Activated gamma-delta T cell treated with Interleukin-2 at 50 U/mL for 16 hours (primary cell): Measurements from ENCODE around the gene PTGES3L.

ENCODE experiments used
- DNase-seq: peaks from one replicate; pipeline ENCODE4 v3.0.0-alpha.2; 2020

Gene PTGES3L

DNA sequence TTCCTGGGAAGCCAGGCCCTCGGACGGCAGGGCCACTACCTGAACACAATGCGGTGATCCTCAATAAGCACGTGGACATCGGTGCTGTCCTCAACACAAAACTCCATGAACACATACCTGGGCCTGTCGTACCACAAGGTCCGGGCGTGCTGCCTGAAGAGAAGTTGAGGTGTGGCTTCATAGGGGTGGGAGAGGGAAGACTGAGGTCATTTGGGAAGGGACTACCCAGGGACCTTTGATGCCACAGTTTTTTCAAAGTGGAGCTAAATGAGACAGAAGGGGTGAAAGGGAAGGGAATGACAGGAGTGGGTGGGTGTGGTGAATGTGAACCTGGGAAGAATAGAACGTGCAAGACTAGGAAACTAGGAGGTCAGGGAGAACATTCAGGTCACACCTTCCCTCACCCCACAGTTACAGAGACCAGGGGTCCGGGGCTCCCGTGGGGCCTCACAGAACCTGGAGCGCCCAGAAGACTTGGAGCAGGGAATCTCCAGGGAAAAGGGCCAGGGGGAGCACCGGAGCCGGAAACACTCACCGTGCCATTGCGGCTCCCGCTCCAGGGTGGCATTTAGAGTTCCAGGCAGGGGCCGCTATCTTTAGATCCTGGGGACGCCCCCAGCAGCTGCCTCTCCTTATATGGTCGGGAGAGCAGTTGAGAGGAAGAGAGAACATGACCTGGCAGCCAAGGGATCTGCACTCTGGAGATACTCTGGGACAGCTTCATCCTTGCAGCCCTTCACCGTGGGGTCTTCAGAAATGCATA lies at the start of gene PTGES3L:
Gene PTGES3L, minus strand, starts transcription at position 570 of the 763 bp plus-strand sequence. Its CDS starts 27 bp downstream, at position 543.
- no peak for DNase-seq

DNA sequence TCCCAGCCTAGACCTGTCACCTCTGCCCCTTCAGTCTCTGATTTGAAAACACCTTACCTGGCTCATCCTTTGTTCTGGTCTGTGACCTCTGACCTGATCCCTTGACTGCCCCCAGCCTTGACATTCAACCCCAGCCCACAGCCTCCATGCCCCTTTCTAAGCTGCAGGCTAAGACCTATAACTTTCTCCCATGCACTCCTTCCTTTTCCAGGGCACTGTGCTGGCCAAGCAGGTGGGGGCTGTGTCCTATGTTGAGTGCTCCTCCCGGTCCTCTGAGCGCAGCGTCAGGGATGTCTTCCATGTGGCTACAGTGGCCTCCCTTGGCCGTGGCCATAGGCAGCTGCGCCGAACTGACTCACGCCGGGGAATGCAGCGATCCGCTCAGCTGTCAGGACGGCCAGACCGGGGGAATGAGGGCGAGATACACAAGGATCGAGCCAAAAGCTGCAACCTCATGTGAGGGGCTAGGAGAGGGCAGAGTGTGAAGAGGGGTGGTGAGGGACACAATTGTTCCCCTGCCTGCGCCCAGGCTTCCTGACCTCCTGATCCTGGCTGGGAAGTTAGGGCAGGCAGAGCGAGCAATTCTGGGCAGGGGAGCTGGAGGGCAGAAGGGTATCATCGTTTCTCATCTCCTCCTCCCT lies 48.5 kb upstream of the PTGES3L start:
- DNase-seq: no peak

DNA sequence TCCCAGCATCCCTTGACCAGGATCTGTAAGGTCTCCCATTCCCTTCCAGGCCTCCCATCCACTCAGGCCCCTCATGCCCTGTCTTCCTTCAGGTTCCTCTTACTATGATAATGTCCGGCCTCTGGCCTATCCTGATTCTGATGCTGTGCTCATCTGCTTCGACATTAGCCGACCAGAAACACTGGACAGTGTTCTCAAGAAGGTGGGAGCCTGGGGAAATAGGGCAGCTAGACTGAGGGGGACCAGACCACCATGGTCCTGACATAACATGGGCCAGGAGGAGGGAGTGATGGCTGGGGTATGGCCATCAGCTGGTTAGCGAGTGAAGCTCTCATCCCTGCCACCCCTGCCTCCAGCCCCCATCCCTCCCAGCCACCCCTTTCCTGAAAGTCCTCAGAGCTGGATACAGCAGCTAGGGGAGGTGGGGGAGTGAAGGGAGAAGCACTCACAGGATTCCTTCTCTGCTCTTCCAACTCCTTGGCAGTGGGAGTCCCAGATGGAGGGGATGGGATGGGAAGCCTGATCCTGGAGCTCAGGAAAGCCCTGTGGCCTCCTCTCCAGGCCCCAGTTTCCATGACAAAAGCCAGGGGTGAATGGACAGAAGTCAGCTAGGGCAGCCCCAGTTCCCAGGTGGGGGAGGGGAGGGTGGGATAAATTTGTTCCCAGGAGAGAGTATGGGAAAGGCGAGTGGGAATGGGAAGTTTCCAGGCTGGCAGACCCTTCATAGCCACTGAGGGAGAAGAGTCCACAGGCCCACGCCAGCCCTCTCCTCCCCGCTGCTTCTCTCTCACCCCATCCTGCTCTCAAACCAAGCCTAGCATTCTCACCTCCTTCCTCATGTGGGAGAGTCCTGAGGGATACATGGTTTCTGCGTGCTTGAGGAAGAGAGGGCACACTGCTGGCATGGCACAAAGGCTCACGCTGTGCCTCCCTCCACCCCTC lies 47.5 kb upstream of the PTGES3L start:
- DNase-seq: no peak

DNA sequence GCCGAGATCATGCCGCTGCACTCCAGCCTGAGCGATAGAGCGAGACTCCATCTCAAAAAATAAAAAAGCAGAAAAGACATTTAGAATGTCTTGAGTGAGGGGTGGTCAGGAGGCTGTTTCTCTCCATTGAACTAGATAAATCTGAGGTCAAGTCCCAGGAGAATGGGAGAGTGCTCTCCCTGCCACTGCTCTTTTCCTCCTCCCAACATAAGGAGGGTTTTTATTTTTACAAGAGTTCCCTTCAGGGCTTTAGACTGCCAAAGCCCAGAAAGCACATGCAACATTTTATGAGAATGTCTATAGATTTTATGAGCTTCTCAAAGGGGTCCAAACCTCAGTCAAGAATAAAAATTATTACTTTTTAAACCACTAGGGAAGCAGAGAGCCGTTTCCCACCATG lies 46.7 kb upstream of the PTGES3L start:
- DNase-seq: no peak

DNA sequence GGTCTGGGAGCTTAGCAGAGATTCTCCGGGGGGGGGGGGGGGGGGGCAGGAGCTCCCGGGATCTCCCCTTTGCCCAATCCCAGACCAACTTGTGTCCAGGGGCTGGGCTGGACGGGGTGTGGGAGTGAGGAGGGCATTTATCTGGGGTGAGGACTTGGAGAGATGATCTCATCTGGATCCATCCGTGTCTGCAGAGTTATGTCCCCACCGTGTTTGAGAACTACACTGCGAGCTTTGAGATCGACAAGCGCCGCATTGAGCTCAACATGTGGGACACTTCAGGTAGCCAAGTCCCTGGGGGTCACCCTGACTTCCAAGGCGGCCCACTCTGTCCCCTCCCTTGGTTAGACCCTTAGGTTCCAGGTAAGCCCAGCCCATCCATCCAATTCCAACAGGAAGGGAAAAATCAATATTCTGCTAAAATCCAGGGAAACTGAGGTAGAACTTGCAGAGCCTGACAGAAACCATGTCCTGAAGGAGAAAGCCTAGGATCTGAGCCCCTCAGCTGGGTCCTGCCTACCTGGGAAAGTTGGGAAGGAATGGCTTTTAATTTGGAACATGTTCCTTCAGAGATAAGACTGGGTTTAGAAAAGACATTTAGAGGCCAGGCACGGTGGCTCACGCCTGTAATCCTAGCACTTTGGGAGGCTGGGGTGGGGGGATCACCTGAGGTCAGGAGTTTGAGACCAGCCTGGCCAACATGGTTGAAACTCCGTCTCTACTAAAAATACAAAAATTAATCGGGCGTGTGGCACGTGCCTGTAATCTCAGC lies 46.1 kb upstream of the PTGES3L start:
- no peak for DNase-seq

DNA sequence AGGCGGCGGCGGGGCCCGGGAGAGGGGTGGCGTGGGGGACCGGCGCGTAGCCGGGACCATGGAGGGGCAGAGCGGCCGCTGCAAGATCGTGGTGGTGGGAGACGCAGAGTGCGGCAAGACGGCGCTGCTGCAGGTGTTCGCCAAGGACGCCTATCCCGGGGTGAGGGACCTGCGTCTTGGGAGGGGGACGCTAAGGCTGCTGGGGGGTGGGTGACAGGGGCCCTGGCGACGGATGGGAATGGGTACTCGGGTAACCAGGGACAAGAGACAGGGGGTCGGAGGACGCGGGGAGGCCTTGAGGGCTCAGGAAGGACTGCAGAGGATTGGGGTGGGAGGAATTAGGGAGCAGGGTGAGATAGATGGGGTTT lies 45.4 kb upstream of the PTGES3L start:
- DNase-seq: no peak

DNA sequence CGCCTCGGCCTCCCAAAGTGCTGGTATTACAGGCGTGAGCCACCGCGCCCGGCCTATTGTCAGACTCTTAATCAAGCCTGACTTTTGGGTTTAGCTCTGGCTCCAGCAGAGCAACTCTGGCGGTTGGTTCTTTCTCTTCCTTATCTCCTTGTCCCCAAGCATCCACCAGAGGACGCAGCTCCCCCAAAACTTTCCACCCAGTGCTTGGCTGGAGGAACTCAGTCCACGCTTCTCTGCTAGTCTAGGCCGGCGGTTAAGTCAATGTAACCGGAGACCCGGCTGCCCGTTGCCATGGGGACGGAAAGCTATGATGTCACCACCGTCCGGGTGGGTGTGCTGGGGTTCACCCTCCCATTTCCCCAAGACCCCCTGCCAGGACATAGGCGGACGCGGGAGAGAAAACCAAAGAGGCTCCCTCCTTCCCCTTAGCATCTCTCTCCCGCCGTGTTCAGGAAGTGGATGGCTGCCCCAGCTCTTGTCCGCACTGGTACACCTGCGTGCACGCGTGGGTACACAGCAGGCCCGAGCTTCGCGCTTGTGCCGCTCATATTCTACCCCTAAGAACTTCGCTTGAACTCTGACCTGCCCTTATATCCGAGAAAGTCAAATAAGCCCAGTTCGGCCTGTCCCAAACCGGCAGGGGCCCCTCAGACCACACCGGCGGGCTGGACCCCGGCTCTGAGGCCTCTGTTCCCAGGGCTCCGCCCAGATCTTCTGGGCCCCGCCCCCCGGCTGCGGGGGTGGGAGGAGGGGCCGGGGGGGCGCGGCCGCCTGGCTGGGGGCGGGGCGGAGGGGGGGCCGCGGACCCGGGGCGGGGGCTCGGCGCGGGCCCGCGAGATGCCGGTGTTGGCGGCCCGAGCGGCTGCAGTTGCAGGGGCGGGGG lies 44.8 kb upstream of the PTGES3L start, which contains the start of gene RND2:
Gene RND2, plus strand, starts transcription at position 825 of the 883 bp plus-strand sequence. CDS start 117 bp downstream, outside the sequence.
- DNase-seq: peak; percentile 73

DNA sequence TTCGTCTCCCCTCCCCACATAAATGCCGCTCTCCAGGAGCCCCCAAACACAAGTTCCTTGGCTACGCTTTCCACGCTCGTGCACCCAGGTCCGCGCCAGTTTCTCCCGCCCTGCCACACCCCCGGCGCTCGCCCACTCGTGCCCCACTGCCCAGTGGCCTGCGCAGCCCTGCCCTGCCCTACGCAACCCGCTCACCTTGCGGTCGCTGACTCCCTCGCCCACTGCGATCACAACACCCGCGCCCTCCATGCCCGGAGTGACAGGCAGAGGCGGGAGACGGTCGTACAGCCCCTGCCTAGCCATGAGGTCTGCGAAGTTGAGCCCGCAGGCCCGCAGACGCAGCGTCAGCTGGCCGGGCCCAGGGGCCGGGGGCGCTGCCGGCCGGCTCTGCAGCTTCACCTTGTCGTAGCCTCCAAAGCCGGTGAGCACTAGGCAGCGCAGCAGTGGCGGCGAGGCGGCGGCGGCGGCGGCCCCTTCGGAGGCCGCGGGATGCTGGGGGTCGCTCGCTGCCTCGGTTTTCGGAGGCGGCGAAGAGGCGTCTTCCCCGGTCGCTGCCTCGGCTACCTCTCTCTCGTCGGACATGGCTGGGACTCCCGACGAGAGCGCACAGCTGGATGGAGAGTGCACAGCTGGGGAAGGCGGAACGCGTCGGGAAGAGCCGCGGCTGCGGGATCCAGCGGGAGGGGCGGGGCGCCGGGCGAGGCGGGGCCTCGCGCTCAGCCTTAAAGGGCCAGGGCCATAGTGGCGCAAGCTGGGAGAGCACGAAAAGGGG lies 42.0 kb upstream of the PTGES3L start, which contains the start of gene VAT1:
Gene VAT1, minus strand, starts transcription at position 645 of the 772 bp plus-strand sequence. Its CDS starts 63 bp downstream, at position 582.
- peak; percentile 55 for DNase-seq

DNA sequence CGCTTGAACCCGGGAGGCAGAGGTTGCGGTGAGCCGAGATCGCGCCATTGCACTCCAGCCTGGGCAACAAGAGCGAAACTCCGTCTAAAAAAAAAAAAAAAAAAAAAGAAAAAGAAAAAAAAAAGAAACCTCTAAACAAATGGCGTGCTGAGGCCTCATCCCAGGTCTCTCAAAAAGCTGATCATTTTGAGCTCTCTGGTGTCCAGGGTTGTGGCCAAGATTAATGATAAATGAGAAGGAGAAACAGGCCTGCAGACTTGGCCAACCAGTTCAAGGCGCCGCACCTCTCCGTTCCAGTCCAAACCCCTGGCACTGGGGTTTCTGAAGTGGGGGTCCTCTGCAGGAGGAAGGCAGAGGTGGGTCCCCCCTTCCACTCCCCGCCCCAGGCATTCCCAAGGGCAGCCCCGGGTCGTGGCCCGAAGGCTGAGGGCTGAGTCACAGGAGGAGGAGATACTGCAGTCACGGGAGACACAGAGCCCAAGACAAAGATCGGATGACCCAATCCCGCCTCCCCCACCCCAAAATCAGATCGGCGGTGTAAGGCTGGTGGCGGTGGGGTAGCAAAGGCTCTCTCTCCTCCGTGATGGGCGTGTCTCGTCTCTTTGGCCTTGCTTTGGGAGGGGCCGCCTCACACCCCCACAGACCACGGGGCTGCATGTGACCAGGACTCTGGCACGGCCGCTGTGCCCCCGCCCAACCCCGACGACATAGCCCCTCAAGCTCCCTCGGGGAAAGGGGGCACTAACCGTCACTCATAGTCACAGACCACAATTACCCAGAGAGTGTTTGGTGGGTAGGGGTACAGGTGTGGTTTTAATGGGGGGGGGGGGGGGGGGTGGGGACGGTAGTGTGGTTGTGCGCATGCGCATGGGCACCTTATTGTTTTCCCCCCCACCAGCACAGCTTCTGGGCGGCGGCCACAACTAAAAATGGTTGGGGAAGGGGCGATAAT lies 41.2 kb upstream of the PTGES3L start:
- peak; percentile 17 for DNase-seq

DNA sequence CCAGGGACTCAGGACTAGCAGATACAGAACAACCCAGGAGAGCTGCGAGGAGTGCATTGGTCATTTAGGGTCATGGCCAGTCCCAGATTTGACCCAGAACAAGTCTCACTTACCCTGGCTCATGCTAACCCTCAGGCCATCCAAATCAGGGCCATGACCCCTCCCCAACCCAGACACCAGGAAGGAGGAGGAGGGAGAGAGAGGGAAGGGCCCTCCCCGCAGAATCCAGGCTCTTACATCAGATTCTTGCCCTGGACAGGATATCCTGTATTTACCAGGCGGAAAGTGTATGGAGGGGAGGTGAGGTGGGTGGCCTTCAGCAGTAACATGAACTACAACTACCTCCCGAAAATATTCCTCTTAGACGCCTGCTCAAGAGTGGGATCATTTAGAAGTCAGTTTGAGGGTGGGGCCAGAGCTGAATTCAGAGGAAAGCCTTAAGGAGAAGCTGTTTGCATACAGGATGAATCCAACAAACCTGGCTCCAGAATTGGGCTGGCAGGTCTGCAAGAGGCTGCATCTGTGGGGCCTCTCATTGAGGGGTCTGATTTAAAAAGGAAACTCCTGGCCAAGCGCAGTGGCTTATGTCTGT lies 40.2 kb upstream of the PTGES3L start:
- no peak for DNase-seq

DNA sequence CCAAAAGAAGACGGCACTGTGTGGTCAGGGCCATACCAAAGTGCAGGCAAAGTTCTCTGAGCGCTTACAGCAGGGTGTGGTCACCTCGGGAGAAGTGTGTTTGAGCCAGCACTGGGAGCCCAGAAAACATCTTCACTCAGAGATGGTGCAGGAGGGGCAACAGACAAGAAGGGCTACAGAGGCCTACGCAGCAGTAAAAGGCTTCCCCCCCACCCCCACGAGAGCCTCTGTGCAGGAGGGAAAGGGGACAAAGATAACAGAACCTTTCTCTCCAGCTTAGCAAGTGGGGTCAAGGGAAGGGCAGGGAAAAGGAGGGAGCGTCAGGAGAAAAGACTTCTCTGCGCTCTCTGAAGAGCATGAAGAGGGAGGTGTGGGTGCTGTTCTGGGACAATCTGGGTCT lies 39.5 kb upstream of the PTGES3L start:
- no peak for DNase-seq

DNA sequence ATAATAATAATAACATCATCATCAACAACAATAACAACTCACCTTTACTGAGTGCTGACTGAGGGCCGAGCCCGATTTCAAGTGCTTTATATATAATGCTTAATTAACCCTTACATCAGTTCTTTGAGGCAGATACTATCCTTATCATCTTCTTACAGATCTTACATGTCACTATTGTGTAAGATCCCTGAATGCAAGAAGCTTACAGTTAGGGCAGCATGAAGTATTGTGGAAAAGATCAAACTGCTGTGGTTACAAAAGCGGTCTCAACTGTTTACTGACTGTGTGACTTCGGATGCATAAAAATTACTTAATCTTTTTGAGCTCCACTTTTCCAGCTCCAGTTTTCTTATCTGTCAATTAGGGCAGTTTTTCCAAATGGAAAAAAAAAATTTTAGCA lies 39.1 kb upstream of the PTGES3L start:
- no peak for DNase-seq

DNA sequence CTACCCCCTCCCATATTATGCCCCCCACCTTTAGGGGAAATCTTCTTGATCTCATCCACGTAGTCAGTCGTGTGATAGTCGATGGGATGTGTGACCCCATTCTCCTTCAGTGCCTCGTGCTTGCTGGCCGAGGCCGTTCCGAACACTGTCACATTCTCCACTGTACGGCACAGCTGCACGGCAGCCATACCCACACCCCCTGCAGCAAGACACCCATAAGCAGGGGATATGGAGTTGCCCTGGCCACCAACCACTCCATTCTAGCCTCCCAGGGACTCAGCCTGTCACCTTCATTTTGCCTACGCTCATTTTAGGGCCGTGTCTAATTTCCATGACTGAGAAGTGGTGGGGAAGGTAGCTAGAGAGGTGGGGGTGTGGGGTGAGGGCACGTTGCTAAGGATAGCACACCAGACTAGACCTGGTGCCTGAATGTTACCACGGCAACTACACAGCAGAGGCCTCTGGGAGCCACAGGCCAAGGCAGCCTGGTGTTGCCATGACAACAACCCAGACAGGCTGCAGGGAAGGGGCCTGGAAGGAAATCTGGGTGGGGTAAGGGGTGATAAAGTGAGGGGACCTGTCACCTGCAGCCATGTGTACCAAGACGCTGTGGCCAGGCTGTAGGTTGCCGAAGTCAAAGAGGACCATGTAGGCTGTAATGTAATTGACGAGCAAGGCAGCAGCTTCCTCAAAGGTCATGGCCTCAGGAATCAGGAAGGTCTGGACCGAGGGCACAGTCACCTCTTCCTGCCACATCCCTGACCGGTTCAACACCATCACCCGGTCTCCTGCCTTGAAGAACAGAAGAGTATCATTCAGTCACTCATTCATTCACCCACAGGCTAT lies 38.4 kb upstream of the PTGES3L start:
- DNase-seq: no peak

DNA sequence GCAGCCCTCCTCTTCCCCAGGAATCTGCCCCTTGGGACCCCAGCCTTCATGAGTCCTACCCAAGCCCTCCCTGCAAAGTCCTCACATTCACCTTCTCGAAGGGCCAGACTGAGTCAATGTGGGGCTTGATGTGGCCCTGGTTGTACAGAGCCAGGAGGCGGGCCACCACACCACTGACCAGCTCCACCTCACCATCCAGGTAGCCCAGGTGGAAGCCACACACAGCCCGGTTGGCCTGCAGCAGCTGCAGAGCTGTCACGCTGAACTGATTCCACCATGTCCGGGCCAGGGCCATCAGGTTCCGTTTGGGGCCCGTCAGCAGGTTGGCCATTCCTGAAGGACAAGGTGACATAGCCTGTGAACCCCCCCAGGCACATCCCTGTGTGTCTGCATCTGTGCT lies 36.3 kb upstream of the PTGES3L start:
- DNase-seq: no peak

DNA sequence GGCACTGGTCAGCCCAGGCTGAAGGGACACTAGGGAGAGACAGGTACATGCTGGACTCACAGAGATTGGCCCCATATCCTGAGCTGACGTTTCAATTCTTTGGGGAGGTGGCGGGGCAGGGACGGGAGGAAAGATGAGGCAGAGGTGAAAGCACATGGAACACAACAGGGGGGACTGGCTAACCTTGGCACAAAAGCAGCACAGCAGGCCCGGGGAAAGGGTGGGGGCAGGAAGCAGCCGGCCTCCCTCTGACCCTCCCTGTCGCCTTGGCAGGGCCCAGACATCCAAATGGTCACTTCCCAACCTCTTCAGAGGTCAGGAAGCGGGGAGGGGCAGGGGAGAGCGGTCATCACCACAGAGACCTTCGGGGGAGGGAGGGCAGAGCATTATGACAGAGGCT lies 35.7 kb upstream of the PTGES3L start:
- DNase-seq: no peak

DNA sequence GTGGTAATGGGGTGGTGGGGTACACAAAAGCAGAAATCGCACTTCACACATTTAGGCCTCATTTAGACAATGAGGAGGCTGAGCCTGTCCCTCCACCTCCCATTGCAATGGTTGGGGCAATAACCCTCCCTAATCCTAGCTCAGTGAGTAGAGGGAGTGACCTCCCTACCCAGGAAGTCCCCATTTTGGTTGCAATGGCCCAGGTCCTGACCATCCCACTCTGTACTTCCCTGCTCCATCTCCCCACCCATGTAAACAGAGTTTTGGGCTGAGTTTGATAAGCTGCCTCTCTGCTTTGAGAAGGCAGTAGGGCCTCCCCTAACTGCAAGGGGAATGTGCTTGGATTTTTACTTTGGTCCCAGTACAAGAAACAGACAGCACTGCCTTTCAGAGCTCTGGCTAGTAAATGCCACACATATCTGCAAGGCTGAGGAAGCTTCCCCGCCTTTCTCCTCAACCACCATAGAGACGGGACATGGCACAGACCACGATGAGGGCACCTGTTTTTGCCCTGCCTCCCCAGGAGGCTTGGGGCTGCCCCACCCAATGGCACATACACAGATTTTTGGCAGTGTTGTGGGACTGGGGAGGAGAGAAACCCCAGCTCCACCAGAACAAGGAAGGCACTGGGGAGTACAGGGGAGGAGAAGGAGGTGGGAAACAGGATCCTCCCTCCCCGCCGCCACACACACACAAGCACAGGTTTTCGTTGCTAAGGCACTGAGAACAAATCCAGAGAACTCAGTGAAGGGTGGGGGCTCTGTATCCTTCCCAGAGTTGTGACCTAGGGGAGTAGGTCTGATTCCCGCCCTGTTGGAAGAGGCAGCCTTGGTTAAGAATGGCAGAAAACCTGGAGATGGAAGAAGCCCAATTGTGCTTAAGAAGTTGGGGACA lies 35.0 kb upstream of the PTGES3L start:
- no peak for DNase-seq
